Ovary (tissue), 9 donors: ENCODE data around the gene FAF2. TPM values are rescaled to one million over a fixed set of nuclear protein-coding genes. Genes with fewer than 3 reads are reported as not detected.

Experiments
- DNase-seq, 5 donors: peaks; one replicate each; pipeline ENCODE4 v3.0.0-alpha.2; 2019 to 2020
- H3K27ac ChIP-seq, 2 donors: fragments of 200-600 bp; one replicate each; pipeline versions ENCODE4 v1.5.1 to v1.8.0; 2019 to 2022
- H3K27me3 ChIP-seq: fragments of 200-600 bp; one replicate; pipeline ENCODE4 v1.8.0; 2022
- H3K36me3 ChIP-seq: fragments of 200-600 bp; sonication (generic); one replicate; pipeline ENCODE4 v1.5.1; 2019
- H3K4me1 ChIP-seq: one replicate; pipeline ENCODE4 v1.8.1; 2013; ENCODE audit warnings: mild to moderate bottlenecking, moderate library complexity; ENCODE audit not compliant: insufficient read depth
- H3K4me3 ChIP-seq: fragments of 200-600 bp; sonication (generic); one replicate; pipeline ENCODE4 v1.5.1; 2017
- H3K9me3 ChIP-seq, 2 donors: fragments of 200-600 bp in 1 of 2; sonication (generic) in 1 of 2; one replicate each; pipeline versions ENCODE4 v1.5.1 to v1.8.1; 2013 to 2019; ENCODE audit warnings: mild to moderate bottlenecking in 1 of 2, moderate library complexity in 1 of 2
- CTCF ChIP-seq, 3 donors: fragments of 450-650 bp in 2 of 3; fragments of 200-600 bp in 1 of 3; IDR thresholded peaks; one replicate each; pipeline versions ENCODE4 v1.5.1 to v1.8.0; 2016 to 2022; ENCODE audit warnings: antibody characterized with exemption in 3 of 3, mild to moderate bottlenecking in 1 of 3
- EP300 ChIP-seq: sonication (generic); formaldehyde crosslinking; IDR thresholded peaks from one replicate; pipeline ENCODE4 v1.6.1; 2017; ENCODE audit warnings: antibody characterized with exemption
- POLR2A ChIP-seq: fragments of 450-650 bp; IDR thresholded peaks from one replicate; pipeline ENCODE4 v1.6.1; 2017; ENCODE audit warnings: antibody characterized with exemption, mild to moderate bottlenecking, moderate library complexity
- WGBS, 3 donors: extraction: QIAGEN DNeasy Blood & Tissue Kit in 1 of 3; methylation state at CpG; one replicate each; pipeline versions ENCODE4 v1.1.5 to v1.1.7; 2013 to 2017; 5-methylcytosine and 5-hydroxymethylcytosine counted together
- intact Hi-C, 4 donors: fragments of 100-400 bp; cut with DNase I; formaldehyde crosslinking; loops; one replicate each; pipeline versions ENCODE4 v1.11.0 to v1.15.1; 2022 to 2023
- polyA plus RNA-seq, 2 donors: library from polyadenylated mRNA; stranded (reverse); fragments of 200-250 nt in 1 of 2; fragments of 350-450 nt in 1 of 2; fragmentation: Illumina TruSeq in 1 of 2; extraction: RNeasy Lipid Tissue Mini Kit (QIAGEN cat#74804) in 1 of 2; gene quantifications; one replicate each; pipeline ENCODE4 v1.2.3, GENCODE V29; 2013 to 2014
- total RNA-seq, 7 donors: library from RNA; depleted of rRNA in 2 of 7; stranded (reverse); fragments of >200 nt in 2 of 7; fragmentation: NEBNext Ultra II Directional in 3 of 7; extraction: Animal tissue kit (Norgen Biotek cat#: 25700) in 3 of 7; gene quantifications; one replicate each; pipeline versions ENCODE4 v1.1.0 to v1.2.4, GENCODE V29; 2016 to 2023
- donor health status: DM: no; HTN: no; CAD: no; lungs with moderate emphysema.
- donor health status: DM: no; HTN: no; CAD: no.
- donor health status: Bipolar disorder and iron deficiency.
- donor health status: DM: yes; HTN: yes; CAD: no.
- donor health status: DM: no; HTN: no; CAD: no.
- donor health status: DM: yes; HTN: yes; CAD: no.

The FAF2 gene
- total and polyA plus RNA-seq, 9 donors: 17.2 to 46.7 (median 34.4) TPM

- no peaks in the 10 kb centered on the region for H3K27me3 ChIP-seq
- intact Hi-C loops: loop anchor here in 1 of 4 donors (5.0 kb wide), 1 partner anchor 95 kb away; no protein-coding TSS in a partner anchor
- peak overlapping the region; percentile 87 to 96 for H3K27ac ChIP-seq
- peak; percentile 13 to 45 (median 30) for DNase-seq
- TF ChIP-seq POLR2A (no peak), CTCF (IDR thresholded peaks at IDR 0.05) (no peak), EP300 (no peak)
- no peaks in the 10 kb centered on the region for H3K36me3 ChIP-seq
- 13 to 17% (median 17%) methylated on average over 27 of the region's 27 CpGs for WGBS, 3 donors
- peak overlapping the region; percentile 81 for H3K4me3 ChIP-seq
- no peaks in the 10 kb centered on the region for H3K9me3 ChIP-seq
- peaks cover 8% of the 10 kb centered on the region for H3K4me1 ChIP-seq
These were observed 1.1 kb upstream of the FAF2 start for GRCh38 chr5:176446884-176447590.

- H3K27me3 ChIP-seq: no peaks in the 10 kb centered on the region
- no peak for TF ChIP-seq POLR2A
- no peak for TF ChIP-seq CTCF (IDR thresholded peaks at IDR 0.05)
- TF ChIP-seq EP300: no peak
- DNase-seq: no peak
- no peaks in the 10 kb centered on the region for H3K36me3 ChIP-seq
- peak overlapping the region; percentile 81 for H3K4me3 ChIP-seq
- peak overlapping the region; percentile 87 to 96 for H3K27ac ChIP-seq
- H3K4me1 ChIP-seq: peaks cover 8% of the 10 kb centered on the region
- 0% methylated on average over 34 of the region's 34 CpGs for WGBS, 3 donors
- intact Hi-C loops: loop anchor here in 1 of 4 donors (5.0 kb wide), 1 partner anchor 95 kb away; no protein-coding TSS in a partner anchor
- H3K9me3 ChIP-seq: no peaks in the 10 kb centered on the region
These were observed 601 bp upstream of the FAF2 start for GRCh38 chr5:176447591-176447977.

GRCh38 chr5:176450077-176450476, 1.9 kb downstream of the FAF2 start:
- Histone ChIP-seq H3K27ac (no peak overlapping the region), H3K4me3 (no peak overlapping the region), H3K27me3 (no peaks in the 10 kb centered on the region), H3K36me3 (no peaks in the 10 kb centered on the region), H3K4me1 (peaks cover 8% of the 10 kb centered on the region), H3K9me3 (no peaks in the 10 kb centered on the region)
- TF ChIP-seq POLR2A: no peak
- no peak for TF ChIP-seq CTCF (IDR thresholded peaks at IDR 0.05)
- no peak for TF ChIP-seq EP300
- intact Hi-C loops: no loop called here
- 63 to 69% (median 67%) methylated on average over 1 of the region's 1 CpG for WGBS, 3 donors
- no peak for DNase-seq

GRCh38 chr5:176454724-176455394, 6.7 kb downstream of the FAF2 start:
- H3K27me3 ChIP-seq: no peaks in the 10 kb centered on the region
- H3K4me3 ChIP-seq: no peak overlapping the region
- peaks cover 2% of the 10 kb centered on the region for H3K4me1 ChIP-seq
- no peaks in the 10 kb centered on the region for H3K9me3 ChIP-seq
- no peak overlapping the region for H3K27ac ChIP-seq
- H3K36me3 ChIP-seq: no peaks in the 10 kb centered on the region
- no peak for DNase-seq
- TF ChIP-seq CTCF (IDR thresholded peaks at IDR 0.05) (no peak), POLR2A (no peak), EP300 (no peak)
- intact Hi-C loops: loop anchor here in 1 of 4 donors (5.0 kb wide), 1 partner anchor 67 kb away; no protein-coding TSS in a partner anchor
- 91 to 94% (median 93%) methylated on average over 4 of the region's 4 CpGs for WGBS, 3 donors
